Progenitor cell of endocrine pancreas (in vitro differentiated cells): ENCODE results near the gene ZSCAN5B. TPM values are rescaled to one million over a fixed set of nuclear protein-coding genes. Genes with fewer than 3 reads are reported as not detected.

Experiments
- DNase-seq: peaks from one replicate; pipeline ENCODE4 v3.0.0; 2021; ENCODE audit warnings: low spot score; ENCODE audit not compliant: unreplicated experiment
- H3K27ac Mint-ChIP-seq: 2 replicates; pipeline ENCODE4 v1.8.0; 2021; ENCODE audit warnings: mild to moderate bottlenecking, moderate library complexity, mixed read lengths
- H3K27me3 Mint-ChIP-seq: 2 replicates; pipeline ENCODE4 v1.8.0; 2021; ENCODE audit warnings: mixed read lengths
- H3K36me3 Mint-ChIP-seq: 2 replicates; pipeline ENCODE4 v1.8.0; 2022; ENCODE audit warnings: mixed read lengths; ENCODE audit not compliant: insufficient read depth
- H3K4me1 Mint-ChIP-seq: 2 replicates; pipeline ENCODE4 v1.8.0; 2021; ENCODE audit warnings: low read depth, mixed read lengths
- H3K4me3 Mint-ChIP-seq: 2 replicates; pipeline ENCODE4 v1.8.0; 2021; ENCODE audit warnings: low read depth, mild to moderate bottlenecking, moderate library complexity, mixed read lengths
- H3K9me3 Mint-ChIP-seq: 2 replicates; pipeline ENCODE4 v1.8.0; 2021; ENCODE audit warnings: low read depth, mixed read lengths
- CTCF ChIP-seq: fragments of 200-600 bp; sonication (generic); IDR thresholded peaks from one replicate; pipeline ENCODE4 v1.5.0; 2021; ENCODE audit warnings: antibody characterized with exemption, mild to moderate bottlenecking; ENCODE audit not compliant: unreplicated experiment
- total RNA-seq: library from RNA; stranded (reverse); gene quantifications from 2 replicates; pipeline ENCODE4 v1.2.1, GENCODE V29; 2021

ZSCAN5B gene
- total RNA-seq, 1 donor from 2014 or later: not detected

- H3K4me3 Mint-ChIP-seq: no peak overlapping the region
- no peaks in the 10 kb centered on the region for H3K27me3 Mint-ChIP-seq
- peaks cover 9% of the 10 kb centered on the region for H3K36me3 Mint-ChIP-seq
- TF ChIP-seq CTCF: no peak
- H3K9me3 Mint-ChIP-seq: no peaks in the 10 kb centered on the region
- H3K27ac Mint-ChIP-seq: no peak overlapping the region
- H3K4me1 Mint-ChIP-seq: no peaks in the 10 kb centered on the region
- no peak for DNase-seq
Observed at GRCh38 chr19:56161534-56161933, 36.0 kb downstream of the ZSCAN5B start.

GRCh38 chr19:56159622-56160271, 37.8 kb downstream of the ZSCAN5B start:
- H3K36me3 Mint-ChIP-seq: peaks cover 15% of the 10 kb centered on the region
- no peak for DNase-seq
- H3K27me3 Mint-ChIP-seq: no peaks in the 10 kb centered on the region

GRCh38 chr19:56159009-56159559, 38.5 kb downstream of the ZSCAN5B start:
- H3K27ac Mint-ChIP-seq: peak overlapping the region; percentile 73
- no peak overlapping the region for H3K4me3 Mint-ChIP-seq
- no peaks in the 10 kb centered on the region for H3K27me3 Mint-ChIP-seq
- H3K4me1 Mint-ChIP-seq: no peaks in the 10 kb centered on the region
- no peaks in the 10 kb centered on the region for H3K9me3 Mint-ChIP-seq
- no peak for DNase-seq
- TF ChIP-seq CTCF: no peak
- H3K36me3 Mint-ChIP-seq: peaks cover 15% of the 10 kb centered on the region

More at GRCh38 chr19:56159622-56160271, 37.8 kb downstream of the ZSCAN5B start:
- Mint-ChIP-seq H3K27ac (no peak overlapping the region), H3K9me3 (no peaks in the 10 kb centered on the region), H3K4me3 (no peak overlapping the region), H3K4me1 (no peaks in the 10 kb centered on the region)
- no peak for TF ChIP-seq CTCF

- Mint-ChIP-seq H3K4me1 (peaks cover 2% of the 10 kb centered on the region), H3K4me3 (no peak overlapping the region), H3K27ac (peak overlapping the region; percentile 56), H3K36me3 (peaks cover 15% of the 10 kb centered on the region), H3K27me3 (no peaks in the 10 kb centered on the region), H3K9me3 (no peaks in the 10 kb centered on the region)
- TF ChIP-seq CTCF: no peak
- DNase-seq: no peak
Observed at GRCh38 chr19:56158170-56158757, 39.3 kb downstream of the ZSCAN5B start.

- DNase-seq: no peak
- Mint-ChIP-seq H3K36me3 (peaks cover 18% of the 10 kb centered on the region), H3K4me3 (no peak overlapping the region), H3K4me1 (peaks cover 4% of the 10 kb centered on the region), H3K9me3 (no peaks in the 10 kb centered on the region), H3K27ac (no peak overlapping the region), H3K27me3 (no peaks in the 10 kb centered on the region)
- no peak for TF ChIP-seq CTCF
Observed at GRCh38 chr19:56156768-56157167, 40.8 kb downstream of the ZSCAN5B start.
